Activated CD4-positive, CD25-positive, alpha-beta regulatory T cell (primary cell): ENCODE measurements around the gene TCF25.
"Not testable (repeated sequence)": the region's sequence is repeated elsewhere in the genome, so short reads cannot be mapped to it uniquely, and the experiment has no call there.

Experiments used
- DNase-seq, 4 experiments: peaks; one replicate each; lab custom pipeline; 2025; lab: John Stamatoyannopoulos, UW

The TCF25 gene

GRCh38 chr16:89844739-89845339 is 28.6 kb upstream of the TCF25 start:
- no peak for DNase-seq

DNA sequence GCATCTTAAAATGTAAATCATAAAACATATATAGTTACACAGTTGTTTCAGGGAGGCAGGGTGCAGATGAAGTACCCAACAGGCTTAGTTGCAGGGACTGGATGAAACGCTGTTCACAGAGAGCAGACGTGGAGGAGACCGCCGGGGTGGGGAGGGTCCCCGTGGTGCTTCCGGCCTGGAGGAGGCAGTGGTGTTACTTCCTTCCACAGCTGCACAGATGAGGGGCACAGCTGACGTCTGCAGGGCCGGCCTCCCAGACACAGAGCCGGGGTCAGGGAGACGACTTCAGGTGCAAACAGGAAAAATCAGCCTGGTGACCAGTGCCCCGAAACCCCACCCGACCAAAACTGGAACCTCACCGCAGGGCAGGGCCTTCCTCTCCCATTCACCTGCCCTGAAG is 28.0 kb upstream of the TCF25 start:
- no peak for DNase-seq

DNA sequence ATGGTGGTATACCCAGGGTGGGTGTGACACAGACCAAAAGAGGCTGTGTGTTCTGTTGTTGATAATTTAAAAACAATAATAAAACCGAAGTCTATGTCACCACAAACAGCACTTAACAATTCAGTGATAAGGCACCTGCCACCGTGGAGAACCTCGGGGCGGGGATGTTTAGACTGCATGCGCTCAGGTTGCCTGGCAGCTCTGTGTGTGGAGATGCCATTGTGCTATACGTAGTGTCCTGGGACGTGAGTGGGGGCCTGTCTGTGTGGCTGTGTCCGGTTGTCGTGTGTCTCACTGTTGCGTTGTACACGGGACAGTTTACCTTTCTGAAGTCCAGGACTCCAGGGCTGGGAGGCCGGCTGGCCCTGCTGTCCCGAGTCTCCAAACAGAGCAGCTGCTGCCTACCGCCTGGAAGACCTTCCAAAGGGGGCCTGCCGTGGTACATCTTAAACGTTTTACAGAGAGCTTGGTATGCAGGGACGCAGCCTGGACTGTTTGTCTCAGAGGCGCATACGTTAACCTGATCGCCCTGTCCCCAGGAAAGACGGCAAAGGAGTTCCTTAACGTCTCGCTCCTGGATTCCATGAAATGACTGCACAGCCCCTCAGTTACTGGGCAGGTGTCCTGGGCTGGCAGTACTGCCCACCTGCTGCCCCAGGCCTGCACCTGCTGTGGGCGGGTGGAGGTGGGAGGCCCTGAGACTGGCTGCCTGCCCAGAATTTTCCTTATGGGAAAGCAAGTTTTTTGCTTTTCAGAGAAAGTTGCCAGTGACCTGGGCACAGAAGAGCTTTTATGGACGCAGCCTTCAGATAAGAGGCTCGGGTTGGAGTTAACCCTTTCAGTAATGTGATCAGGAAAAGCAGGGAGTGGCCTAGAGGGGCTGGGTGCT is 26.1 kb upstream of the TCF25 start:
- no peak for DNase-seq

DNA sequence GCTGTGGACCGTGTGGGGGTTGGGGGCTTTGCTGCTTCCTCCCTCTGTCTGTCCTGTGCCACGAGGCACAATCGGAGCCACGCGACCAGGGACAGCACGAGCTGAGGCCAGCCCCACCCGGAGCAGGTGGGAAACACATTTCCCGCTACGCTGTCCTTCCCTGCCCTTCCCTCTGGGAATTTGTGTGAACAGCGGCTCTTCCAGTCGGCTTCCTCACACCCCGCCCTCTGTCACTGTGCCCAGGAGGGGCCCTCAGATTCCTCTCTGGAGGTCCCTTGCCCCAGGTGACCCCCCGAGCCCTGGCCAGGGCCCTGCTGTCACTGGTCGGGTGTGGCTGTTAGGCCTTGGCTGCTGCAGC is 25.5 kb upstream of the TCF25 start:
- DNase-seq = no peak

- DNase-seq = no peak
Measured at GRCh38 chr16:89848974-89849373, 24.4 kb upstream of the TCF25 start.

GRCh38 chr16:89853306-89853993 is 19.9 kb upstream of the TCF25 start:
- DNase-seq = no peak

DNA sequence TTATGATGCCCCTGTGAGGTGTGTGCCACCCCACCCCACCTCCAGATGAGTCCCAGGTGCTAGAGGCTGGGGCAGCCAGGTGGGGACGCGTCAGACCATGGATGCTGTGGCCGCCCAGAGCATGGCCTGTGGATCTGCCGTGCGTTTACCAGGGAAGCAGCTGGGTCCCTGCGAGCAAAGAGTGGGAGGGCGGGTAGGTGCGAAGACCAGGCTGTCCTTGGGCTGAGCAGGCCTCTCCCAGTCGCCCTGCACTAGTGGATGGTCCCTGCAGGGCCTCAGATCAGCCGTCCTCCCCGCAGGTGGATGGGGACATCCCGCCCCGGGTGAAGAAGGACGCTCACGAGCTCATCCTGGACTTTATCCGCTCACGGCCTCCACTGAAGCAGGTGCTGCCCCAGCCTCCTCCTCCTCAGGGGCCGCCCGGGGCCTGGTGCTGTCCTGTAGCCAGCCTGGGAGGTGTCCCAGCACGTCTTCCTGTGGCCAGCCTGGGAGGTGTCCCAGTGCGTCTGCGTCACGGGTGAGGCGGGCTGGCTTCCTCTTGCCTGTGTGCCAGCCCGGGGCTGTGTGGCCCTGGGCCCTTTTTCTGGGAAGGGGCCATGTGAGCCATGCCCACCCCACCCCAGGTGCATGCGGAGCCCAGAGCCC is 18.0 kb upstream of the TCF25 start:
- DNase-seq = no peak

- no peak for DNase-seq
Measured at GRCh38 chr16:89855986-89856385, 17.4 kb upstream of the TCF25 start.

GRCh38 chr16:89858973-89859614 is 14.3 kb upstream of the TCF25 start:
- DNase-seq = no peak

GRCh38 chr16:89859615-89860007 is 13.8 kb upstream of the TCF25 start:
- DNase-seq = no peak

- DNase-seq = peak; percentile 50 to 60 (median 54)
Measured at GRCh38 chr16:89860747-89861304, 12.6 kb upstream of the TCF25 start.

GRCh38 chr16:89861648-89862047 is 11.7 kb upstream of the TCF25 start:
- DNase-seq = no peak

- DNase-seq = no peak
Measured at GRCh38 chr16:89862732-89863131, 10.7 kb upstream of the TCF25 start.

DNA sequence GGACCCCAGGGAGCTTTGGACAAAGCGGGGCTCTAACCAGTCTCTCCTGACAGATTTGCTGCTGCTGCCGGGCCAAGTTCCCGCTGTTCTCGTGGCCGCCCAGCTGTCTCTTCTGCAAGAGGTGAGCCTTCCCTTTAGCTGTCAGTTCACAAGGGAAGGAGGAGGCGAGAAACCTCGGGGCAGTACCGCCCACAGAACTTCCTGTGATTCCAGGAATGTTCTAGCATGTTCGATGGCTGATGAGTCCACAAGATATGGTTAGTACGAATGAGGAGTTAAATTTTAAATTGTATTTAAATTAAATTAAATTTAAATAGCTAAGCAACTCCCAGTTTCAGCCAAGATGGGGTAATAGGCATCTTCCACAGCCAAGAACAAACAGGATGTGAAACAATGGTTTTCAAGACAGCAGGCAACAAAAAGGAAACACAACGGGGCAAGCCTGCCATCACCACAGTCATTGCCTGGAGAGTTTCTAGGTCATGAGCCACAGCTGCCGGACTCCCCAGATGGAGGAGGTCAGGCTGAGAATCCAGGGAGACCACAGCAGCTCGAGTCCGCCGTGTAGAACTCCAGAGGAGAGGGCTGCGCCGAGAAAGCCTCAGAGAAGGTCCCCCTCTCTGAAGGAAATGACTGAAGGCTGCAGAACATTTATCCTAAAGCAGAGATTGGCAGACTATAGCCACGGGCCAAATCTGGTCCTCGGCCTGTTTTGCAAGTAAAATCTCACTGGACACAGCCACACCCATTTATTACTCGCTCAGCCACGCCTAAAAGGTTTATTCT is 9.5 kb upstream of the TCF25 start:
- DNase-seq = no peak

DNA sequence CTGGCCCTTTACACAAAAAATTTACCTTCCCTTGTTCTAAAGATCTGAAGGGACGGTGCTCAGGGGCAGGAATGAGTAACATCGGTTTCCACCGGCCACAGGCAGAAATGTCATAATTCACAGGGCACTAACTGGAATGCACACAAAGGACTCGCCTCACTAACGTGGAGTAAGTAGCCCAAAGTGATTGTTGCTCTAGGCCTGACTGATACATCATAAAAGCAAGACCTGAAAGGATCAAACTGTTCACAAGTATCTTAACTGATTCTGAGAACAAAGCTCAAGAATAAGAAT is 8.9 kb upstream of the TCF25 start:
- DNase-seq = no peak

DNA sequence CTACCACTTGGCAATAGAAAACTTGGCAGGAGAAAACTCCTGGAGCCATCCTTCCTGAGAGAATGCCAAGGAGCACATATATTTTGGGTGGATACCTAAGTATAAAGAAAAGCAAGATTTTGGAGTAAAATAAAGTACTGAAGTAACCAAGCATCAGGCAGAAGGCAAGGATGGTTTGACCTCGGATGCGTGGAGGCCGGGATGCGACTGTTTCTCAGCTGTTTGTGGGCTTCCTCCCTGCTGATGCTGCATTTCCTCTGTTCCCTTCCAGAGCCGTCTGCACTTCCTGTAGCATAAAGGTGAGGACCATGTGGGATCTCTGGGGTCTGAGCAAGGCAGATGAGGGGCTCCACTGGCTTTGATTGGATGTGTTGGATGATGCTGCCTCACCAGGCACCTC is 5.5 kb upstream of the TCF25 start:
- no peak for DNase-seq

DNA sequence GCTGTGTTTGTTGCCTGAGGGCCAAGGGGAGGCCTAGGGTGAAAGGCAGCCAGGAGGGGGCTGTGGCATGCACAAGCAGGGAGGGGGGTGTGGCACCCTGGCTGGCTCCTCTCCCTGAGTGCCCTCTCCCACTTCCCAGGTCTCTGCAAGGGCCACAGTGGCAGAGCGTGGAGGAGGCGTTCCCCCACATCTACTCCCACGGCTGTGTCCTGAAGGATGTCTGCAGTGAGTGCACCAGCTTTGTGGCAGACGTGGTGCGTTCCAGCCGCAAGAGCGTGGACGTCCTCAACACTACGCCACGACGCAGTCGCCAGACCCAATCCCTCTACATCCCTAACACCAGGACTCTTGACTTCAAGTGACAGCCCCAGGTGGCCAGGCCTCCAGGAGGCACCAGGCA is 3.5 kb upstream of the TCF25 start:
- DNase-seq = no peak

DNA sequence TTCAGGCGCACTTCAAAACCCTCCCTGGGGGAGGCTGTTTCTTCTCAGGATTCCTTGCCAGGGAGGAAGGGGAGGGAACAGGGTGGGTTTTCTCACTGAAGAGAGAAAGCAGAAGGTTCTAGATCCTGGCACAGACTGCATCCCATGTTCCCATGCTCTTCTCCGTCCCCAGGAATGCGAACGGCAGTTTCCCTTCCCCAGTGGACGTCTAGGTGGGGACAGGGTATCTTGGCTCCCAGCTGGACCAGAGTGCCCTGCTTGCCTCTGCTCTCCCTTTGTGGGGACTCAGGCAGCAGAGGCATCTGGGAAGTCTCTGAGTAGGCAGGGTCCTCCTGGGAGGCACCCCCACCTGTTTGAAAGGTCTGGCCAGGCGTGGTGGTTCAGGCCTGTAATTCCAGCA is 3.0 kb upstream of the TCF25 start:
- DNase-seq = no peak

DNA sequence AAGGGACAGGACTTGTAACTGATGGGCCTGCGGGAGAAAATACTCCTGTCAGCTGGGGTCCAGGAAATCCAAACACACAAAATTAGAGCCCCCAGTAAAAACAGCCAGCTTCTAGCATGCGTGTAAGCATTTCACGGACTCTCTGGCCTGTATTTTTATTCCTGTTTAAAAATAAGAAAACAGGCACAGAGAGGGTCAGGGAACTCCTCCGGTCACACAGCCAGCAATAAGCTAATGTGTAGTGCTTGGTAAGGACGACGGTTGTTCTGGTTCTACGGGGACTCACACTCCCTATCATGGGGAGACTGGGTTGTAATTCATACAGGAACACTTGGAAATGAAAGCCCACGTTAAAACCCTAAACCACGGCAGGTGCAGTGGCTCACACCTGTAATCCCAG is 1.5 kb upstream of the TCF25 start:
- no peak for DNase-seq

GRCh38 chr16:89873972-89874689 is 739 bp downstream of the TCF25 start:
- peak; percentile 82 to 96 (median 89) for DNase-seq

DNA sequence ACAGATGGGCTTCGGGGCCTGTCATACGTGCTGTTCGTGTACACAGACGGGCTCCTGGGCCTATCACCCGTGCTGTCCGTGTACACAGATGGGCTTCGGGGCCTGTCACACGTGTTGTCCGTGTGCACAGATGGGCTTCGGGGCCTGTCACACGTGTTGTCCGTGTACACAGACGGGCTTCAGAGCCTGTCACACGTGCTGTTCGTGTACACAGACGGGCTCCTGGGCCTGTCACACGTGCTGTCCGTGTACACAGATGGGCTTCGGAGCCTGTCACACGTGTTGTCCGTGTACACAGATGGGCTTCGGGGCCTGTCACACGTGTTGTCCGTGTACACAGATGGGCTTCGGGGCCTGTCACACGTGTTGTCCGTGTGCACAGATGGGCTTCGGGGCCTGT is 5.7 kb downstream of the TCF25 start:
- DNase-seq = not testable (repeated sequence)
